Measurements from ENCODE around the gene SBK2.
A peak's percentile ranks its signal among the peaks of the same experiment; 100 is the strongest.
"Not testable (repeated sequence)": the region's sequence is repeated elsewhere in the genome, so short reads cannot be mapped to it uniquely, and the experiment has no call there.

The SBK2 gene

DNA sequence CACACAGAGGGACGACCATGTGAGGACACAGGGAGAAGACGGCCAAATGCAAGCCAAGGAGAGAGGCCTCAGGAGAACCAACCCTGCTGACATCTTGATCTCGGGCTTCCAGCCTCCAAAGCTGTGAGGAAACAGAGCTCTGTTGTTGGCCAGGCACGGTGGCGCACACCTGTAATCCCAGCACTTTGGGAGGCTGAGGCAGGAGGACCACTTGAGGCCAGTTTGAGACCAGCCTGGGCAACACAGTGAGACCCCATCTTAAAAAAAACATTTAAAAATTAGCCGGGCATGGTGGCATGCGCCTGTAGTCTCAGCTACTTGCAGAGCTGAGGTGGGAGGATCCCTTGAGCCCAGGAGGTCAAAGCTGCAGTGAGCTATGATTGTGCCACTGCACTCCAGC lies 2.7 kb downstream of the SBK2 start:
- not testable (repeated sequence) for H3K4me1 ChIP-seq (ENCODE audit: insufficient read depth, low read length); H3K36me3 ChIP-seq (ENCODE audit: insufficient read depth, low read length)
- 92% methylated on average over 7 of the region's 7 CpGs for WGBS

DNA sequence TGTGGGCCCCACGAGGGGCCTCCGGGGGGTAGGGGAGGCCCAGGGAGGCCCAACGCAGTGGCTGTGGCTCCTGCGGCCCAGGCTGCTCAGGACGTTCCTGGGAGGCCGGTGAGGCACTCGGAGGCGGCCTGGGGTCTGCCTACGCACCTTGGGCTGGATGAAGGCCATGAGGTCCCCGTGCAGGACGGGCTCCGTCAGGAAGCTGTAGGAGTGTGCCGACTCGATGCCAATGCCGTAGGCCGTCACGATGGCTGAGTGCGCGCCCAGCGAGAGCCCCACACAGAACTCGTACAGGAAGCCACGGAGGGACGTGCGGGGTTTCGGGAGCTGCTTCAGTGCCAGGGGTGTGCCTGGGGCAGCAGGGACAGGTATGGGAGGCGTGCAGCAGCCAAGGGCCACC lies 5.9 kb downstream of the SBK2 start:
- Histone ChIP-seq H3K9me3 (ENCODE audit: insufficient read depth, low read depth, low read length) (no peaks in the 10 kb centered on the region), H3K27ac (ENCODE audit: low read depth, low read length) (no peak overlapping the region), H3K27me3 (ENCODE audit: insufficient read depth, low read length) (no peaks in the 10 kb centered on the region), H3K4me1 (ENCODE audit: insufficient read depth, low read length) (no peaks in the 10 kb centered on the region), H3K36me3 (ENCODE audit: insufficient read depth, low read length) (no peaks in the 10 kb centered on the region), H3K4me3 (ENCODE audit: low read length) (no peak overlapping the region), H3K9ac (ENCODE audit: low read depth, low read length) (no peak overlapping the region)
- 95% methylated on average over 26 of the region's 26 CpGs for WGBS

More for the DNA sequence above, 2.7 kb downstream of the SBK2 start:
- not testable (repeated sequence) for H3K27ac ChIP-seq (ENCODE audit: low read depth, low read length); H3K4me3 ChIP-seq (ENCODE audit: low read length); H3K27me3 ChIP-seq (ENCODE audit: insufficient read depth, low read length); H3K9me3 ChIP-seq (ENCODE audit: insufficient read depth, low read depth, low read length); H3K9ac ChIP-seq (ENCODE audit: low read depth, low read length)

DNA sequence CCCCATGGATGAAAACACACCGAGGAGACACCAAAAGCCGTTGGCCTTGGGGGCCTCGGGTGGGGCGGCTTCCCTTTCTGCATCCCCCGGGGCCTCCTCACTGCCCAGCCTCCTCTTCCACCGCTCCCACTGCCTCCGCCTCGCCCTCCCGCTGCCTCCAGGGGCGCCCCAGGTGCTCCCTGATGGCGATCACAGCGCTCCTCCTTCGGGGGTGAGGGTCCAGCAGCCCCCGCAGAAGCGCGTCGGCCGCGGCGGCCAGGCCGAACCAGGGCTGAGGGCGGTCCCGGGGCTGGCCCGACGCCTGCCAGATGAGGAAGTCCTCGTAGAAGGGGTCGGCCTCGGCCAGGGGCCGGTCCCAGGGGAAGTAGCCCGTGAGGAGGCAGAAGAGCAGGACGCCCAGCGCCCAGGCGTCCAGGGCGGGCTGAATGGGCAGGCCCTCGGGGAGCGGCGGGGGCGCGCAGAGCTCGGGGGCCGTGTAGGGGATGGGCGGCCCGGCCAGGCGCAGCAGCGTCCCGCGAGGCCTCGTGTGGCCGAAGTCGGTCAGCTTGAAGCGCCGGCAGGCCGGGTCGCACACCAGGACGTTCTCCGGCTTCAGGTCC lies 7.2 kb downstream of the SBK2 start:
- Histone ChIP-seq H3K4me1 (ENCODE audit: insufficient read depth, low read length) (no peaks in the 10 kb centered on the region), H3K36me3 (ENCODE audit: insufficient read depth, low read length) (no peaks in the 10 kb centered on the region), H3K27ac (ENCODE audit: low read depth, low read length) (no peak overlapping the region), H3K27me3 (ENCODE audit: insufficient read depth, low read length) (no peaks in the 10 kb centered on the region), H3K9me3 (ENCODE audit: insufficient read depth, low read depth, low read length) (no peaks in the 10 kb centered on the region), H3K4me3 (ENCODE audit: low read length) (no peak overlapping the region), H3K9ac (ENCODE audit: low read depth, low read length) (no peak overlapping the region)
- 91% methylated on average over 56 of the region's 56 CpGs for WGBS

DNA sequence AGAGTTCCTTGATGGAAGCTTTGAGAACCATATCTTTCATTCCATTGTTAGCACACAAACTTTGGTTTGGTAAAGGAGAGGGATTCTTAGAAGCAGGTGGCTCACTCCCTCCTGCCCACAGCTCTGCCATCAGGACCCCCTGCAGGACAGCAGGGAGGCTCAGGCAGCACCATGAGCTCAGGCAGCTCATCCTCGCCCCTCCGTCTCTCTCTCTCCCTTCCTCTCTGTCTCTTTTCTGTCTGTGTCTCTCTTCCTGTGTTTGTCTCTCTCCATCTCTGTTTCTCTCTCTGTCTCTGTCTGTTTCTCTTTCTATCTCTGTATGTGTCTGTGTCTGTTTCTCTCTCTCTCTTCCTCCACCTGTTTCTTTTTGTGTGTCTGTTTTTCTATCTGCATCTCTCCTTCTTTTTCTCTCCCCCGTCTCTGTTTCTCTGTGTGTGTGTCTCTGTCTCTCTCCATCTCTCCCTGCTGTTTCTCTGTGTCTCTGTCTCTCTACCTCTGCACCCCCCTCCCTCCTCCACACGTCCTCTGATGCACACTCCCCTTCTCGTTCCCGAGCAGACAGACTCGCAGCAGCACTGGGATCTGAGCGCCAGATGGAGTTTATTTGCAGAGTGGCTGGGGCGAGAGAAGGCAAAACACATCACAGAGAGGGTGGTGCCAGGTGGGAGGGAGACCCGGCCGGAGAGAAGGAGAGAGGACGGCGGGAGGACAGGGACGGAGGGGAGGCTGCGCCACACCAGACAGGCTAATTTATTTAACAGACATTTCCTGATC lies 8.7 kb downstream of the SBK2 start:
- Histone ChIP-seq H3K9ac (ENCODE audit: low read depth, low read length) (no peak overlapping the region), H3K4me3 (ENCODE audit: low read length) (no peak overlapping the region), H3K4me1 (ENCODE audit: insufficient read depth, low read length) (no peaks in the 10 kb centered on the region), H3K27me3 (ENCODE audit: insufficient read depth, low read length) (no peaks in the 10 kb centered on the region), H3K9me3 (ENCODE audit: insufficient read depth, low read depth, low read length) (no peaks in the 10 kb centered on the region), H3K27ac (ENCODE audit: low read depth, low read length) (no peak overlapping the region), H3K36me3 (ENCODE audit: insufficient read depth, low read length) (no peaks in the 10 kb centered on the region)
- WGBS: 38% methylated on average over 15 of the region's 15 CpGs

DNA sequence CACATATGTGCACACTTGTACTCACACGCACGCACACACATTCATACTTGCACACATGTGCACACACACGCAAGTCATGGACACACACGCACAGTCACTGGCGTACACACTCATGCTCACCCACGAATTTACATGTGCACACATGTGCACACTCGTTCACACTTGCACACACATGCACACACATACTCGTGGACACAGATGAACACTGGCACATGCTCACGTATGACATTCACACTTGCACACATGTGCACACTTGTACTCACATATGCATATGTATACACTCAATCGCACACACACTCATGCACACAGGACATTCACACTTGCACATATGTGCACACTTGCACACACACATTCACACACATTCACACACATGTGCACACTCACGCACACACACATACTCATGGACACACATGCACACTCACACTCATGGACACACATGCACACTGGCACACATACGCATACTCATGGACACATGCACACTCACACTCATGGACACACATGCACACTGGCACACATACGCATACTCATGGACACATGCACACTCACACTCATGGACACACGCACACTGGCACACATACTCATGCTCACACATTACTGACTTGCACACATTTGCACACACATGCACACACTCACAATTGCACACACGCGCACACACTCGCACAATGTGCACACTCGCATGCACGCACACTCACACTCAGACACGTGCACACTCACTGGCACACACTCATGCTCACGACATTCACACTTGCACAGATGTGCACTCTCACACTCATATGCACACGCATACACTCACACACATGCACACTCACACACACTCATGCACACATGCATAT lies 9.5 kb downstream of the SBK2 start:
- no peaks in the 10 kb centered on the region for H3K36me3 ChIP-seq (ENCODE audit: insufficient read depth, low read length)

DNA sequence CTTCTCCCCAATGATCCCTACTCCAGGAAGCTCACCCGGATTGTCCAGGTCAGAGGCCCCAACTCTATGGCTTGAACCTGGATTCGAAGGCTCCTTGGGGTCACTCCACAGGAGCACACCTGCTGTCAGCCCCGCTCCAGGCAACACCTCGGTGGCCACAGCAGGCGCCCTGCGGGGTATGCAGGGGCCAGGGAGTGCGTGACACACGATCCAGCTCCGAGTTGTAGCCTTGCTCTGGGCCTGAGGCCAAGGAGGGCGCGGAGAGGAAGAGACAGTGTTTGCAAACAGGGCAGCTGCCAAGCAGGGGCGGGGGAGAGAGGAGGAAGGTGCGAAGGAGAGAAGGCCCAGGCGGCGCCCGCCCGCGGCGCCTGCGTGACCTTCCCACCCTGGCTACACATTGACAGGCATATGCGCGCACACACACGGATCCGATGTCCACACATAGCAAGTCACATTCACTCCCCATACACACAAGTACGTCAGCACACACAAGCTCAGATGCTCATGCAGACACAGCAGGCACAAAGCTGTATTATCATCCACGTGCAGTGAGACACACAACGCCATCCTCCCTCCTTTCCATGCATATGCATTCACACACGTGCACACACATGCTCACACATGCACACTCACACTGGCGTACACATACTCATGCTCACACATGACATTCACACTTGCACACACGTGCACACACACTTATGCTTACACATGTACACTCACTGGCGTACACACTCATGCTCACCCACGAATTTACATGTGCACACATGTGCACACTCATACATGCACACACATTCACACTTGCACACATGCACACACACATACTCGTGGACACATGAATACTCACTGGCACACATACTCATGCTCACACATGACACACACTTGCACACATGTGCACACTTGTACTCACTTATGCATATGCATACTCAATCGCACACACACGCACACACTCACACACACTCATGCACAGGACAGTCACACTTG lies 10.4 kb downstream of the SBK2 start:
- Histone ChIP-seq H3K36me3 (ENCODE audit: insufficient read depth, low read length) (no peaks in the 10 kb centered on the region), H3K9me3 (ENCODE audit: insufficient read depth, low read depth, low read length) (no peaks in the 10 kb centered on the region), H3K4me3 (ENCODE audit: low read length) (no peak overlapping the region), H3K27ac (ENCODE audit: low read depth, low read length) (peak overlapping the region; percentile 37; the same call in 1 of the 2 replicates), H3K4me1 (ENCODE audit: insufficient read depth, low read length) (no peaks in the 10 kb centered on the region), H3K27me3 (ENCODE audit: insufficient read depth, low read length) (no peaks in the 10 kb centered on the region), H3K9ac (ENCODE audit: low read depth, low read length) (no peak overlapping the region)
- 46% methylated on average over 35 of the region's 35 CpGs for WGBS

More for the DNA sequence above, 9.5 kb downstream of the SBK2 start:
- Histone ChIP-seq H3K27me3 (ENCODE audit: insufficient read depth, low read length) (no peaks in the 10 kb centered on the region), H3K4me1 (ENCODE audit: insufficient read depth, low read length) (no peaks in the 10 kb centered on the region), H3K27ac (ENCODE audit: low read depth, low read length) (no peak overlapping the region), H3K4me3 (ENCODE audit: low read length) (no peak overlapping the region), H3K9ac (ENCODE audit: low read depth, low read length) (no peak overlapping the region), H3K9me3 (ENCODE audit: insufficient read depth, low read depth, low read length) (no peaks in the 10 kb centered on the region)
- 81% methylated on average over 22 of the region's 22 CpGs for WGBS

DNA sequence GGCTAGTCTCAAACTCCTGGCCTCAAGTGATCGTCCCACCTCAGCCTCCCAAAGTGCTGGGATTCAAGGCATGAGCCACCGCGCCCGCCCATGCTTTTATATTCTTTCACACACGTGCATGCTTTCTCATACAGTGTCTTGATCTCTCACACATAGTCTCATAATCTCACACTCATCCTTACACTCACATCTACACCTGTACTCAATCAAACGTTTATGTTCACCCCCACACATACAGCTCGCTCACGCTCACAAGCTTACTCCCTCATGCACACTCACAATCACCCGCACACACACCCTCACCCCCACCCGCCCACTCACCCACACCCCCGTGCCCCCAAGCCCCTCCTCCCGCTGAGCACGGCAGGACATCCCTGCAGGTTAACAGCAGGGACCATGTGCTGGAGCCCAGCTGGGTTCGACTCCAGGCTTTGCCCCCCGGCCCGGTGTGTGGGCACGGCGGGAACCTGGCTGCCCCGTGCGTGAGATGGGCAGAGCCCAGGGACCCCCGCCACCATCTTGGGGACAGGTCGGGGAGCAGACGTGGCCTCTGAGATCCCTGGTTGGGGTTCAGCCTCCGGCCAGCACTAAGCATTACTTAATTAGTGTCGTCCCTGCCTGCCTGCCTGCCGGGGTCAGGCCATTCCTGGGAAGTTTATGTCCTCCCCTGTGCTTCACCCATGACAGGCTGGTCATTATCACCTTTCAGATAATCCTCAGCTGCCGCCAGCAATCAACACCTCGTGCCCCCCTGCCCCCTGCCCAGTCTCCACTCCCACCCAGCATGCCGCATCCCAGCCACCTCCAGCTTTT lies 11.4 kb downstream of the SBK2 start:
- Histone ChIP-seq H3K36me3 (ENCODE audit: insufficient read depth, low read length) (no peaks in the 10 kb centered on the region), H3K27ac (ENCODE audit: low read depth, low read length) (no peak overlapping the region), H3K27me3 (ENCODE audit: insufficient read depth, low read length) (no peaks in the 10 kb centered on the region), H3K4me3 (ENCODE audit: low read length) (no peak overlapping the region), H3K9ac (ENCODE audit: low read depth, low read length) (no peak overlapping the region), H3K9me3 (ENCODE audit: insufficient read depth, low read depth, low read length) (no peaks in the 10 kb centered on the region), H3K4me1 (ENCODE audit: insufficient read depth, low read length) (no peaks in the 10 kb centered on the region)
- WGBS: 54% methylated on average over 29 of the region's 29 CpGs

DNA sequence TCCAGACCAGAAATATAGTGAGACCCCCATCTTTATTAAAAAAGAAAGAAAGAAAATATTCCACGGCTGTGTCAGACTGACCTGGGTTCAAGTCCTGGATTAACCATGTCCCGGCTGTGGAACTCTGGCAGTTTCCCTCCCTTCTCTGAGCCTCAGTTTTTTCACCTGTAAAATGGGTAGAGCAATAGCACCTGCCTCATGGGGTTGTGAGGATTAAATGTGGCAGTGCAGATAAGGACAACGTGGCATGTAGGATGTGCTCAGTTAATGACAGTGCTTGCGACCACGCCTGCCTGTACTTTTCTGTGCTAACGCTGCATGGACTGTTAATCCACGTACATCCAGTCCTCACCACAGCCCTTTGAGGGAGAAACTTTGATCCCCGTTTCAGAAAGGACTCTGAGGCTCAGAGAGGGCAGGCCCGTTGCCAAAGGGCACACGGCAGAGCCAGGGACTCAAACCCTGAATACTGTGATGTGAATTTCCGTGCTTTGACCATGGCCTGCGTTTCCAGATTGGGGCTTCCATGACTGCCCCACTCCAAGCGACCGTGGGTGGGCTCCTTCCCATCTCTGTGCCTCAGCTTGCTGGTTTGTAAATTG lies 16.1 kb downstream of the SBK2 start:
- H3K27ac ChIP-seq (ENCODE audit: low read depth, low read length): no peak overlapping the region
- no peaks in the 10 kb centered on the region for H3K36me3 ChIP-seq (ENCODE audit: insufficient read depth, low read length)
- no peak overlapping the region for H3K9ac ChIP-seq (ENCODE audit: low read depth, low read length)
- no peak overlapping the region for H3K4me3 ChIP-seq (ENCODE audit: low read length)
- no peaks in the 10 kb centered on the region for H3K9me3 ChIP-seq (ENCODE audit: insufficient read depth, low read depth, low read length)
- WGBS: 92% methylated on average over 14 of the region's 14 CpGs
- no peaks in the 10 kb centered on the region for H3K27me3 ChIP-seq (ENCODE audit: insufficient read depth, low read length)
- no peaks in the 10 kb centered on the region for H3K4me1 ChIP-seq (ENCODE audit: insufficient read depth, low read length)

DNA sequence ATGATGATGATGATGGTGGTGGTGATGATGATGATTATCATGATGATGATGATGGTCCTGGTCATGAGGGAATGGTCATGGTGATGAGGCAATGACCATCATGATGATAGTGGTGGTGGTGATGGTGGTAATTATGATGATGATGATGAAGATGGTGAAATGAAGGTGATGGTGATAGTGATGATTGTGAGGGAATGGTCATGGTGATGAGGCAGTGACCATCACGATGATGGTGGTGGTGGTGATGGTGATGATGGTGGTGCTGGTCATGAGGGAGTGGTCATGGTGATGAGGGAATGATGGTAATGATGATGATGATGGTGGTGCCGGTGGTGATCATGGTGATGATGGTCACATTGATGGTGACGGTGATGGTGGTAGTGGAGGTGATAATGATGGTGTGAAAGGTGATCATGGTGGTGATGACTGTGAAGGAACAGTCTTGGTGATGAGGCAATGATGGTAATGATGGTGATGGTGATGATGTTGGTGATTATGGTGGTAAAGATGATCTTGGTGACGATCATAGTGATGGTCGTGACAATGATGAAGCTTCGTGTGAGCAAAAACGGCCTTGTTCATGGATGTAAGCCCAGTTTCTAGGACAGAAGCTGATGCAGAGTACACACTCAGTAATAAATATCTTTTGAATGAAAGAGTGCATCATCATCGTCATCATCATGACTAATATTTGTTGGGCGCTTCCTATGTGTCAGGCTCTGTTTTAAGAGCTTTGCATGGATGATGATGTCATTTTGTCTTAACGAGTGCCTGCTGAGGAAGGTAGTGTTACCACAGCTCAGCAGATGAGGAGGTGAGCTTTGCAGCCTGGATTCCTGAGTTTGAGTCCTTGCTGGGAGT lies 17.3 kb downstream of the SBK2 start:
- H3K4me1 ChIP-seq (ENCODE audit: insufficient read depth, low read length): no peaks in the 10 kb centered on the region
- no peak overlapping the region for H3K4me3 ChIP-seq (ENCODE audit: low read length)
- no peaks in the 10 kb centered on the region for H3K27me3 ChIP-seq (ENCODE audit: insufficient read depth, low read length)
- H3K27ac ChIP-seq (ENCODE audit: low read depth, low read length): no peak overlapping the region
- no peaks in the 10 kb centered on the region for H3K36me3 ChIP-seq (ENCODE audit: insufficient read depth, low read length)
- 92% methylated on average over 10 of the region's 10 CpGs for WGBS
- no peak overlapping the region for H3K9ac ChIP-seq (ENCODE audit: low read depth, low read length)
- H3K9me3 ChIP-seq (ENCODE audit: insufficient read depth, low read depth, low read length): no peaks in the 10 kb centered on the region

Measured in HUES64 (cell line).